VCaP (cell line): ENCODE data around the gene RPS6KA2.

Source experiments
- H3K27ac ChIP-seq: fragments of 450-650 bp; 2 replicates; pipeline ENCODE4 v1.5.1; 2017
- TF ChIP-seq, protein P1 (sequence below): fragments of 450-650 bp; conservative IDR thresholded peaks from 2 replicates; pipeline ENCODE4 v1.5.1; 2017; ENCODE audit warnings: mild to moderate bottlenecking, moderate library complexity

RPS6KA2 gene

DNA sequence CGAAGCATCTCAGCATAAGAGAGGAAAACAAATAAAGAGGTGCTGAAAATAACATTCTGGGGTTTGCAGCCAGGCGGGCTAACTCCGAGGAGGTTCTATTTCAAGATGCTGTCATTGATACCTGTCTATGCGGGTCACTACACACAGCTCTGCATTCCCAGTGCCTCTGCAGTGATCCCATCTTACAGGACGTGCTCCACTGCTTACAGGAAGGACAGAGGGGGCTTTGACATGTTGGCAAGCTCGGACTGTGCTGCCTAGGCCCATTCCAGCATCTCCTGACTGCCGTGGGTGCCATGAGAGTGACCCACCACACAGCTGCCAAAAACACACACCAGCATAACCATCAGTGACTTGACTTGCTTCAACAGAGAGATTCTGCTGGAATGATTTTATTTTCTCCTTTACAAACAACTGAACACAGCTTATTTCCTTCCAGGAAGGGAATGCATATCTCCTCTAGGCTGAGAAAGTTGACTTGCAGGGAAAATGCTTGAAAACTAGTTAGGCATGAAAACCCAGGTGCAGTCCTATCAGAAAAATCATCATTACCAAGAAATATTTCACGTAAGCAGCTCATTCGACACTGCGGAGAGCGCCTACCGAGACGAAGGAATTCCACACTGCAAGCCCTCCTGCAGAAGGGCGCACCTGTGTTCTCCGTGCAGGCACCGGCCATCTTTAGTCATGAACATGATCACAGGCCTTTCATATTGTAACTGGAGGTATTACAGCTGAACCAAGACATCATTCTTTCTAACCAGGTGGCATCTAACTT lies 103.1 kb downstream of the RPS6KA2 start:
- TF ChIP-seq, protein P1, sequence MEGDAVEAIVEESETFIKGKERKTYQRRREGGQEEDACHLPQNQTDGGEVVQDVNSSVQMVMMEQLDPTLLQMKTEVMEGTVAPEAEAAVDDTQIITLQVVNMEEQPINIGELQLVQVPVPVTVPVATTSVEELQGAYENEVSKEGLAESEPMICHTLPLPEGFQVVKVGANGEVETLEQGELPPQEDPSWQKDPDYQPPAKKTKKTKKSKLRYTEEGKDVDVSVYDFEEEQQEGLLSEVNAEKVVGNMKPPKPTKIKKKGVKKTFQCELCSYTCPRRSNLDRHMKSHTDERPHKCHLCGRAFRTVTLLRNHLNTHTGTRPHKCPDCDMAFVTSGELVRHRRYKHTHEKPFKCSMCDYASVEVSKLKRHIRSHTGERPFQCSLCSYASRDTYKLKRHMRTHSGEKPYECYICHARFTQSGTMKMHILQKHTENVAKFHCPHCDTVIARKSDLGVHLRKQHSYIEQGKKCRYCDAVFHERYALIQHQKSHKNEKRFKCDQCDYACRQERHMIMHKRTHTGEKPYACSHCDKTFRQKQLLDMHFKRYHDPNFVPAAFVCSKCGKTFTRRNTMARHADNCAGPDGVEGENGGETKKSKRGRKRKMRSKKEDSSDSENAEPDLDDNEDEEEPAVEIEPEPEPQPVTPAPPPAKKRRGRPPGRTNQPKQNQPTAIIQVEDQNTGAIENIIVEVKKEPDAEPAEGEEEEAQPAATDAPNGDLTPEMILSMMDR: no peak
- no peak overlapping the region for H3K27ac ChIP-seq

DNA sequence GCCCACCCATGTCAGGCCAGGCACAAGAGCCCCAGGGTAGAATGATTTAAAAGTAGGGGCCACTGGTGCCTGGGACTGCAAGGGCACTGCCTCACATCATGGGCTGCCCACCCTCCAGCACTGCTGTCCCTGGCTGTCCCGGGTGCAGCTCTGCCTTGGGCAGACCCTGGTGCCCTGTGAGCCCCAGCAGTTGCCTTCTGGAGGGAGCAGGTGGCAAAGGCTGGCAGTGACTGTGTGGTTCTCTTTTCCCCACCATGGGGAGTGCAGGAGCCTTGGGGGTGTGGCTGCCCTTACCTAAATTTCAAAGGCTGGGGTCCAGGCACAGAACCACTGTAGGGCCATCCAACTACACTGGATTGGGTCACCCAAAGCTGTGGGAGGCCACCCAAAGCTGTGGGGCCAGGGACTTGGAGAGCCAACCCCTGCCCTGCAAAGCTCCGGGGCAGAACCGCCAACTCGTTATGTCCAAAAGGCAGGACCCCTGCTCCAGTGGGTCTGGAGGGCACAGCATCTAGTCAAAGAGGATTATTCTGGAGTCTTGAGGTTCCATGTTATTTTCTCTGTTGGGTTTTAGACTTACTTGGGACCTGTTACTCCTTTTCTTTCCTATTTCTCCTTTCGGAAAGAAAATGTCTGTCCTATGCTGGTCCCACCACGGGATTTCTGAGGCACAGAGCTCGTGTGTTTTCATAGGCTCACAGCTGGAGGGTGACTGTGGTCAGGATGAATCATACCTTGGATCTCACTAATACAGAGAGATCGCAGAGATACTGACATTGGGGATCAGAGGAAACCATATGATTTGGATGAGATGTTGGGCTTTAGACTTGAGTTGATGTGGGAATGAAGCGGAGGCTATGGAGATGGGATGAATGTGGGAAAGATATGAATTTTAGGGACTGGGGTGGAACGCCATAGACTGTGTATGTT lies 105.9 kb downstream of the RPS6KA2 start:
- TF ChIP-seq, protein P1: no peak
- H3K27ac ChIP-seq: no peak overlapping the region

DNA sequence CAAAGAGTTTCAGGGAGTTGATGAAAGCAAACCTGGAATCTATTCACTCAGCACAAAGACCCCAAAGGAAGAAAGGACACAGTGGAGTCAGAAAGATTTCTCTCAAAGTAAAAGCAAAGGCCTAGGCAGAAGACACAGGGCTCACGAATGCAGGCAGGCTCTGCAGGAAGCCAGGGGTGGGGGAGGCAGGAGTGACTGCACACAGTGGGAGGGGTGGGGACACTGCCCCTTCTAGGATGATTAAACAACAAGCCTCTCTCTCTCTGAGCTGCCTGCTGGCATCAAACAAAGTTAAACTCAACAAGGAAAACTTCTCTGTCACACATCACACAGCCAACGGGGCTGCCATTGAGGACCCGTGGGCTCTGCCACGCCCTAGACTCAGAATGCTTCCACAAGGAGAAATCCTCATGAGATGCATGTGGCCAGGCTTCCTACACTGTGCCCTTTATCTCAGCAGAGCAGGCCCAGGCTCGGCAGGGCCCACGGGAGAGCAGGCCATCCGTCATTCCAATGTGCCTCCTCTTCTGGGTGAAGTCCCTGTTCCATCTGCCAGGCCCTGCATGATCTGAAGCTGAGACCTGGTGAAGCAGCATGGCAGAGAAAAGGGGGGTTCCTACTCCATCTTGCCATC lies 110.7 kb downstream of the RPS6KA2 start:
- TF ChIP-seq, protein P1: no peak
- H3K27ac ChIP-seq: no peak overlapping the region

DNA sequence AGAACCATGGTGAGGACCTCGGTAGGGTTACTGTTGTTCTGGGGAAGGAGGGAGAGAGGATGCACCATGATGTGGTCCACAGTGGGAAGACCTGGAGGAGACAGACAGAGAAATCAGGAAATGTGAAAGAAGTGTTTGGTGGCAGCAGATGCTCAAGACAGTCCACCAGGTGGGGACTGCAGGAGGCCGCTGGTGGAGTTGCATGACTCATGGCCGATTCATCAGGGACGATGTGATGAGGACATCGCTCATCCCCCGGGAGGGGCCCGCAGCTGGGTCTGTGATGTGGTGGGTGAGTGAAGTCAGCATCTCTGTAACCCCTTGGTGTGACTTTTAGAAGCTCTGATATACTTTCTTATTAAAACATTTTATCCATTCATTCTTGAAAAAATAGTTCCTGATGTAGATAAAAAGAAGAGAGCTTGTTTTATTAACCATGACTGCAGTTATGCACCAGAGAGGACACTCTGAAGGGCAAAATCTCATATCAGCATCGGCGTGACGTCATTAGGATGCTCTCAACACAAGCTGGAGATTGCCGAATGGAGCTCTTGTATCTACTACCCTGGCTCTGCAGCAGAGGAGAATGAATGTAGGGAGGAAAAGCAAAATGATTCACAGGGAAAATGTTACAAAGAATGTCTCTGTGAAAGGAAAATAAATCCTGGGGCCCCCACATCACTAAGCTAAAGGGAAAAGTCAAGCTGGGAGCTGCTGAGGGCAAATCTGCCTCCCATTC lies 111.8 kb downstream of the RPS6KA2 start:
- no peak overlapping the region for H3K27ac ChIP-seq
- TF ChIP-seq, protein P1: no peak

DNA sequence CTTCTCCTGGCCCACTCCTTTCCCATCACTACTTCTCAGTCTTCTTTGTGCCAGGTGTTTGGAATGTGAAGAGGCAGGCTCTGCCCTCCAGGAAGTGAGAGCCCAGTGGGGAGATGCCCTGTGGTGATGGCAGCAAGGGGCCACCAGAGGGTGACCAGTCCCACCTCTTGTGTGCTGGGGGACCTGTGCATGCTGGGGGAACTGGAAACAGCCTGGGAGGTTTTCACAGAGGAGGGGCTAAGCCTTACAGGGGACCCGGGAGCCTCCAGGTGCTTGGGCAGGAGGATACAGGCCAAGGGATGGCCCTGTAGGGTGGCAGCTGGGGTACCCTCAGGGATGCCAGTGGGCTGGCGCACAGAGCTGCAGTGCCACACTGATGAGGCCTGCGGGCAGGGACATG lies 112.9 kb downstream of the RPS6KA2 start:
- no peak overlapping the region for H3K27ac ChIP-seq
- TF ChIP-seq, protein P1: no peak

DNA sequence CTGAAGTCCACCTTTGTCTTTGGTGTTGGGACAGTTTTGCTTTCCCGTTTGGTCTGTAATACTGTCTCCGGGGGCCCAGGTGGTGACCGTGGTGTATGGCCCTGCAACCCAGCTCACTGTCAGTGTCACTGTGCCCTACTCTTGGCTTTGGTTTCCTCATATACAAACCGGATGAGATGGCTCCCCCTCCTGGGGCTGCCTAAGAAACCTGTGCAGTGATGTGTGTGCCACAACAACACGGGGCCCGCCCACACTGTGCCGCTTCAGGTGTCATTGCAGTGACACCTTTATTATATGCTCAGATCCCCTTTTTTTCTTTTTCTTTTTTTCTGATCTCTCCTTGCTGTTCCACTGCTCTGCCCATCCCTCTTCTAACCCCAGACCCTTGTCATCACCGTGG lies 114.5 kb downstream of the RPS6KA2 start:
- TF ChIP-seq, protein P1: no peak
- no peak overlapping the region for H3K27ac ChIP-seq
